Left lobe of liver (tissue), 2 donors: ENCODE data around the gene MSANTD1. TPM values are rescaled to one million over a fixed set of nuclear protein-coding genes. Genes with fewer than 3 reads are reported as not detected.

Experiments
- ATAC-seq: fragments of 200-7000 bp; cut with Tn5 transposase; one replicate; pipeline ENCODE4 v1.9.1; 2020; ENCODE audit warnings: mild to moderate bottlenecking, moderate library complexity
- DNase-seq: peaks from one replicate; pipeline ENCODE4 v3.0.0-alpha.2; 2020; ENCODE audit warnings: low spot score
- total RNA-seq: library from RNA; stranded (reverse); gene quantifications from one replicate; pipeline ENCODE4 v1.2.1, GENCODE V29; 2021
- donor health status: DM: no; HTN: no; CAD: no; lungs with moderate emphysema.
- donor health status: DM: no; HTN: yes; CAD: no.

MSANTD1 gene
- 1.1 TPM for total RNA-seq

GRCh38 chr4:3248811-3249661, at the start of gene MSANTD1:
TSS of gene MSANTD1 (plus strand) at chr4:3249159. CDS start at chr4:3249223, 64 bp downstream.
- no peak for ATAC-seq
- DNase-seq, result no peak

GRCh38 chr4:3199653-3200422, 49.1 kb upstream of the MSANTD1 start:
- DNase-seq (peak; percentile 42), ATAC-seq (no peak)

GRCh38 chr4:3200423-3201090, 48.4 kb upstream of the MSANTD1 start:
- ATAC-seq, result no peak
- peak; percentile 35 for DNase-seq

- ATAC-seq, result no peak
- peak; percentile 41 for DNase-seq
Observed at GRCh38 chr4:3201718-3202702, 46.9 kb upstream of the MSANTD1 start.

- peak; percentile 56 for ATAC-seq
- DNase-seq, result peak; percentile 76
Observed at GRCh38 chr4:3202836-3203820, 45.8 kb upstream of the MSANTD1 start.

GRCh38 chr4:3203971-3204431, 45.0 kb upstream of the MSANTD1 start:
- ATAC-seq (peak; percentile 47), DNase-seq (peak; percentile 74)

- peak; percentile 78 for ATAC-seq
Observed at GRCh38 chr4:3205995-3206394, 43.0 kb upstream of the MSANTD1 start.

GRCh38 chr4:3206439-3207100, 42.4 kb upstream of the MSANTD1 start:
- no peak for DNase-seq
- no peak for ATAC-seq

More at GRCh38 chr4:3205995-3206394, 43.0 kb upstream of the MSANTD1 start:
- DNase-seq, result peak; percentile 87

- ATAC-seq, result peak; percentile 68
- peak; percentile 60 for DNase-seq
Observed at GRCh38 chr4:3207531-3208037, 41.4 kb upstream of the MSANTD1 start.

GRCh38 chr4:3208826-3209225, 40.1 kb upstream of the MSANTD1 start:
- DNase-seq (no peak), ATAC-seq (no peak)

GRCh38 chr4:3209551-3210325, 39.2 kb upstream of the MSANTD1 start:
- no peak for DNase-seq
- no peak for ATAC-seq

GRCh38 chr4:3210467-3210866, 38.5 kb upstream of the MSANTD1 start:
- ATAC-seq, result no peak

GRCh38 chr4:3211866-3212265, 37.1 kb upstream of the MSANTD1 start:
- ATAC-seq, result no peak
- no peak for DNase-seq

More at GRCh38 chr4:3210467-3210866, 38.5 kb upstream of the MSANTD1 start:
- no peak for DNase-seq

GRCh38 chr4:3212391-3213105, 36.4 kb upstream of the MSANTD1 start:
- no peak for ATAC-seq
- no peak for DNase-seq

- ATAC-seq (peak; percentile 32), DNase-seq (no peak)
Observed at GRCh38 chr4:3213106-3213425, 35.9 kb upstream of the MSANTD1 start.

- no peak for DNase-seq
- no peak for ATAC-seq
Observed at GRCh38 chr4:3213661-3214250, 35.2 kb upstream of the MSANTD1 start.
